WTC11 (cell line): ENCODE measurements around the gene IL2RA. TPM values are rescaled to one million over a fixed set of nuclear protein-coding genes. Genes with fewer than 3 reads are reported as not detected.

ENCODE experiments used
- ATAC-seq: fragments of 200-7000 bp; cut with Tn5 transposase; 2 replicates; pipeline ENCODE4 v1.10.0; 2021; ENCODE audit warnings: mild to moderate bottlenecking, moderate library complexity
- CTCF ChIA-PET: fragments of 300-600 bp; sonication (Branson Sonifier 250); formaldehyde crosslinking; loops from one replicate; lab custom pipeline; 2021; ENCODE audit warnings: antibody characterized with exemption; lab: Charles Lee
- POLR2A ChIA-PET: fragments of 350-600 bp; sonication (Branson Sonifier 250); formaldehyde crosslinking; loops from one replicate; lab custom pipeline; 2021; ENCODE audit warnings: antibody characterized with exemption; lab: Charles Lee
- DNase-seq: peaks from one replicate; pipeline ENCODE4 v3.0.0; 2021; ENCODE audit warnings: low spot score
- H3K27ac Mint-ChIP-seq: 2 replicates; pipeline ENCODE4 v1.8.0; 2021; ENCODE audit warnings: mixed read lengths
- H3K27me3 Mint-ChIP-seq: 2 replicates; pipeline ENCODE4 v1.8.0; 2021; ENCODE audit warnings: low read depth, mild to moderate bottlenecking, moderate library complexity, mixed read lengths
- H3K36me3 Mint-ChIP-seq: 2 replicates; pipeline ENCODE4 v1.8.0; 2021; ENCODE audit warnings: mixed read lengths
- H3K4me1 Mint-ChIP-seq: 2 replicates; pipeline ENCODE4 v1.8.0; 2022; ENCODE audit warnings: mixed read lengths
- H3K4me3 Mint-ChIP-seq: 2 replicates; pipeline ENCODE4 v1.8.0; 2021; ENCODE audit warnings: mild to moderate bottlenecking, moderate library complexity, mixed read lengths
- H3K9me3 Mint-ChIP-seq: 2 replicates; pipeline ENCODE4 v1.8.0; 2021; ENCODE audit warnings: mixed read lengths
- ETV6 ChIP-seq: sonication (generic); formaldehyde crosslinking; IDR thresholded peaks from 2 replicates; pipeline ENCODE4 v1.8.1; 2022; ENCODE audit warnings: mild to moderate bottlenecking, missing genetic modification reagents
- HMGA2 ChIP-seq: fragments of 250-450 bp; sonication (Bioruptor Pico); IDR thresholded peaks from 2 replicates; pipeline ENCODE4 v1.4.0; 2021; ENCODE audit warnings: mild to moderate bottlenecking, moderate library complexity
- NFE2L1 ChIP-seq: sonication (generic); formaldehyde crosslinking; IDR thresholded peaks from 2 replicates; pipeline ENCODE4 v1.8.1; 2023; ENCODE audit warnings: missing genetic modification reagents
- NR1H2 ChIP-seq: sonication (generic); formaldehyde crosslinking; IDR thresholded peaks from 2 replicates; pipeline ENCODE4 v1.9.0; 2021; ENCODE audit warnings: mild to moderate bottlenecking, moderate library complexity, missing genetic modification reagents
- OVOL2 ChIP-seq: fragments of 250-450 bp; sonication (Bioruptor Pico); IDR thresholded peaks from 2 replicates; pipeline ENCODE4 v1.9.0; 2021; ENCODE audit warnings: mild to moderate bottlenecking, borderline replicate concordance
- SOX15 ChIP-seq: fragments of 250-450 bp; sonication (Bioruptor Pico); IDR thresholded peaks from 2 replicates; pipeline ENCODE4 v1.9.0; 2021; ENCODE audit warnings: mild to moderate bottlenecking
- TEAD4 ChIP-seq: sonication (generic); formaldehyde crosslinking; IDR thresholded peaks from 2 replicates; pipeline ENCODE4 v1.8.0; 2022; ENCODE audit warnings: mild to moderate bottlenecking, missing genetic modification reagents
- ZNF263 ChIP-seq: sonication (generic); formaldehyde crosslinking; IDR thresholded peaks from 2 replicates; pipeline ENCODE4 v1.8.1; 2022; ENCODE audit warnings: low read depth, mild to moderate bottlenecking, moderate library complexity, missing genetic modification reagents
- total RNA-seq: library from RNA; stranded (reverse); gene quantifications from 3 replicates; pipeline ENCODE4 v1.2.3, GENCODE V29; 2021
- TF ChIP-seq, protein P1 (sequence below): sonication (generic); formaldehyde crosslinking; IDR thresholded peaks from 2 replicates; pipeline ENCODE4 v1.8.0; 2022; ENCODE audit warnings: mild to moderate bottlenecking, missing genetic modification reagents
- TF ChIP-seq, protein P2 (sequence below): sonication (generic); formaldehyde crosslinking; IDR thresholded peaks from 2 replicates; pipeline ENCODE4 v1.8.0; 2023; ENCODE audit warnings: missing genetic modification reagents
- TF ChIP-seq, protein P3 (sequence below): sonication (generic); formaldehyde crosslinking; IDR thresholded peaks from 2 replicates; pipeline ENCODE4 v1.8.0; 2022; ENCODE audit warnings: mild to moderate bottlenecking, missing genetic modification reagents
- TF ChIP-seq, protein P4 (sequence below): sonication (generic); formaldehyde crosslinking; IDR thresholded peaks from 2 replicates; pipeline ENCODE4 v1.8.1; 2023; ENCODE audit warnings: mild to moderate bottlenecking, missing genetic modification reagents
- TF ChIP-seq, protein P5 (sequence below): sonication (generic); formaldehyde crosslinking; IDR thresholded peaks from 2 replicates; pipeline ENCODE4 v1.8.1; 2023; ENCODE audit warnings: mild to moderate bottlenecking, missing genetic modification reagents
- TF ChIP-seq, protein P6 (sequence below): fragments of 250-450 bp; sonication (Bioruptor Pico); IDR thresholded peaks from 2 replicates; pipeline ENCODE4 v2.1.2; 2022; ENCODE audit warnings: mild to moderate bottlenecking, moderate library complexity

IL2RA gene
- total RNA-seq, 1 experiment from 2014 or later, result 0.31 TPM

DNA sequence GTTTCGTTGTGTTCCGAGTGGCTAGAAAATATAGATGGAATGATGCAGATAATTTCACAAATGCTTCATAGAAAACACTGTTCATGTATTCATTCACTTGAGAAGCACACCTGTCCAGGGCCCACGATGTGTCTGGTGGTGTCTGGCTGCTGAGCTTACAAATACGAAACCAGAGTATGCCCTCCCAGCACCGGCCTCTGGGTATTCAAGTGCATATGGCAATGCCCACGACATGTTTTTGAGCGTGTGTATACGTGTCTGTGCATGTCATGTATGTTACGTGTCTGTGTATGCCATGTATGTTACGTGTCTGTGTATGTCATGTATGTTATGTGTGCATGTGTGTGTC lies 37.9 kb downstream of the IL2RA start (continued):
- TF ChIP-seq, protein P1, sequence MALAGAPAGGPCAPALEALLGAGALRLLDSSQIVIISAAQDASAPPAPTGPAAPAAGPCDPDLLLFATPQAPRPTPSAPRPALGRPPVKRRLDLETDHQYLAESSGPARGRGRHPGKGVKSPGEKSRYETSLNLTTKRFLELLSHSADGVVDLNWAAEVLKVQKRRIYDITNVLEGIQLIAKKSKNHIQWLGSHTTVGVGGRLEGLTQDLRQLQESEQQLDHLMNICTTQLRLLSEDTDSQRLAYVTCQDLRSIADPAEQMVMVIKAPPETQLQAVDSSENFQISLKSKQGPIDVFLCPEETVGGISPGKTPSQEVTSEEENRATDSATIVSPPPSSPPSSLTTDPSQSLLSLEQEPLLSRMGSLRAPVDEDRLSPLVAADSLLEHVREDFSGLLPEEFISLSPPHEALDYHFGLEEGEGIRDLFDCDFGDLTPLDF (CRISPR knock-in tag), result no peak

DNA sequence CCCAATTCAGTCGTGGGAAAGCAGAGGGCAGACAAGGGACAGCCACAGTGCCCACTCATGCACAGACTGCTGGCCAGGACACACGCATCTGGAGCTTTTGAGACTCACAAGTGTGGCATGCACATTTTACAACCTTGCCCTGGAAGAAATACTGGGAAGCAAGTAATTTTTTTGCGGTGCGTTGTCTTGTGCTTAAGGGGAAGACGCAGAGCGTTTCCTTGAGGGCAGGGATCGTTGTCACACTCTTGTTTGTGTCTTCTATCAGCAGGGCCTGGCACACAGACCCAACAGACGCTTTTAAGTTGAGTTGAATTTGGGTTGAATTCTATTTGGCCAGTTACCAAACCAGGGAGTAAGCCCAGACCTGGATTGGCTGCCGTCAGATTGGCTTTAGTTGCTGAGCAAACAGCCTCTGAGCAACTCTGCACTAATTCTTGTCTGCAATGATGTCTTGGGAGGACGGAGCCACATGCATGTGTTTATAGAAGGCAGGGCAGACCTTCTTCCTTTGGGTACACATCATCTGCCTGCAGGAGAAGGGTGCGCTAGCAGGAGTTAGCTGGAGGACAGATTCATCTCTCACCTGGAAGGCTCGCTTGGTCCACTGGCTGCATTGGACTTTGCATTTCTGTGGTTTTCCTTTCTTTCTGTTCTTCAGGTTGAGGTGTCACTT lies 38.4 kb downstream of the IL2RA start:
- TF ChIP-seq ETV6 (CRISPR knock-in tag) (no peak), NFE2L1 (no peak), SOX15 (no peak), TEAD4 (CRISPR knock-in tag) (no peak), OVOL2 (CRISPR knock-in tag) (no peak), NR1H2 (no peak)
- TF ChIP-seq, protein P2, sequence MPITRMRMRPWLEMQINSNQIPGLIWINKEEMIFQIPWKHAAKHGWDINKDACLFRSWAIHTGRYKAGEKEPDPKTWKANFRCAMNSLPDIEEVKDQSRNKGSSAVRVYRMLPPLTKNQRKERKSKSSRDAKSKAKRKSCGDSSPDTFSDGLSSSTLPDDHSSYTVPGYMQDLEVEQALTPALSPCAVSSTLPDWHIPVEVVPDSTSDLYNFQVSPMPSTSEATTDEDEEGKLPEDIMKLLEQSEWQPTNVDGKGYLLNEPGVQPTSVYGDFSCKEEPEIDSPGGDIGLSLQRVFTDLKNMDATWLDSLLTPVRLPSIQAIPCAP (CRISPR knock-in tag), result no peak
- TF ChIP-seq, protein P3, sequence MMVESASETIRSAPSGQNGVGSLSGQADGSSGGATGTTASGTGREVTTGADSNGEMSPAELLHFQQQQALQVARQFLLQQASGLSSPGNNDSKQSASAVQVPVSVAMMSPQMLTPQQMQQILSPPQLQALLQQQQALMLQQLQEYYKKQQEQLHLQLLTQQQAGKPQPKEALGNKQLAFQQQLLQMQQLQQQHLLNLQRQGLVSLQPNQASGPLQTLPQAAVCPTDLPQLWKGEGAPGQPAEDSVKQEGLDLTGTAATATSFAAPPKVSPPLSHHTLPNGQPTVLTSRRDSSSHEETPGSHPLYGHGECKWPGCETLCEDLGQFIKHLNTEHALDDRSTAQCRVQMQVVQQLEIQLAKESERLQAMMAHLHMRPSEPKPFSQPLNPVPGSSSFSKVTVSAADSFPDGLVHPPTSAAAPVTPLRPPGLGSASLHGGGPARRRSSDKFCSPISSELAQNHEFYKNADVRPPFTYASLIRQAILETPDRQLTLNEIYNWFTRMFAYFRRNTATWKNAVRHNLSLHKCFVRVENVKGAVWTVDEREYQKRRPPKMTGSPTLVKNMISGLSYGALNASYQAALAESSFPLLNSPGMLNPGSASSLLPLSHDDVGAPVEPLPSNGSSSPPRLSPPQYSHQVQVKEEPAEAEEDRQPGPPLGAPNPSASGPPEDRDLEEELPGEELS (CRISPR knock-in tag), result no peak
- TF ChIP-seq, protein P4, sequence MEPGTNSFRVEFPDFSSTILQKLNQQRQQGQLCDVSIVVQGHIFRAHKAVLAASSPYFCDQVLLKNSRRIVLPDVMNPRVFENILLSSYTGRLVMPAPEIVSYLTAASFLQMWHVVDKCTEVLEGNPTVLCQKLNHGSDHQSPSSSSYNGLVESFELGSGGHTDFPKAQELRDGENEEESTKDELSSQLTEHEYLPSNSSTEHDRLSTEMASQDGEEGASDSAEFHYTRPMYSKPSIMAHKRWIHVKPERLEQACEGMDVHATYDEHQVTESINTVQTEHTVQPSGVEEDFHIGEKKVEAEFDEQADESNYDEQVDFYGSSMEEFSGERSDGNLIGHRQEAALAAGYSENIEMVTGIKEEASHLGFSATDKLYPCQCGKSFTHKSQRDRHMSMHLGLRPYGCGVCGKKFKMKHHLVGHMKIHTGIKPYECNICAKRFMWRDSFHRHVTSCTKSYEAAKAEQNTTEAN, result no peak
- TF ChIP-seq, protein P5, sequence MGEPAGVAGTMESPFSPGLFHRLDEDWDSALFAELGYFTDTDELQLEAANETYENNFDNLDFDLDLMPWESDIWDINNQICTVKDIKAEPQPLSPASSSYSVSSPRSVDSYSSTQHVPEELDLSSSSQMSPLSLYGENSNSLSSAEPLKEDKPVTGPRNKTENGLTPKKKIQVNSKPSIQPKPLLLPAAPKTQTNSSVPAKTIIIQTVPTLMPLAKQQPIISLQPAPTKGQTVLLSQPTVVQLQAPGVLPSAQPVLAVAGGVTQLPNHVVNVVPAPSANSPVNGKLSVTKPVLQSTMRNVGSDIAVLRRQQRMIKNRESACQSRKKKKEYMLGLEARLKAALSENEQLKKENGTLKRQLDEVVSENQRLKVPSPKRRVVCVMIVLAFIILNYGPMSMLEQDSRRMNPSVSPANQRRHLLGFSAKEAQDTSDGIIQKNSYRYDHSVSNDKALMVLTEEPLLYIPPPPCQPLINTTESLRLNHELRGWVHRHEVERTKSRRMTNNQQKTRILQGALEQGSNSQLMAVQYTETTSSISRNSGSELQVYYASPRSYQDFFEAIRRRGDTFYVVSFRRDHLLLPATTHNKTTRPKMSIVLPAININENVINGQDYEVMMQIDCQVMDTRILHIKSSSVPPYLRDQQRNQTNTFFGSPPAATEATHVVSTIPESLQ, result no peak
- TF ChIP-seq, protein P6, sequence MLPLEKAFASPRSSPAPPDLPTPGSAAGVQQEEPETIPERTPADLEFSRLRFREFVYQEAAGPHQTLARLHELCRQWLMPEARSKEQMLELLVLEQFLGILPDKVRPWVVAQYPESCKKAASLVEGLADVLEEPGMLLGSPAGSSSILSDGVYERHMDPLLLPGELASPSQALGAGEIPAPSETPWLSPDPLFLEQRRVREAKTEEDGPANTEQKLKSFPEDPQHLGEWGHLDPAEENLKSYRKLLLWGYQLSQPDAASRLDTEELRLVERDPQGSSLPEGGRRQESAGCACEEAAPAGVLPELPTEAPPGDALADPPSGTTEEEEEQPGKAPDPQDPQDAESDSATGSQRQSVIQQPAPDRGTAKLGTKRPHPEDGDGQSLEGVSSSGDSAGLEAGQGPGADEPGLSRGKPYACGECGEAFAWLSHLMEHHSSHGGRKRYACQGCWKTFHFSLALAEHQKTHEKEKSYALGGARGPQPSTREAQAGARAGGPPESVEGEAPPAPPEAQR, result no peak
- TF ChIP-seq, all 79 proteins: peak for 0
- H3K27ac Mint-ChIP-seq, result no peak overlapping the region
- CTCF ChIA-PET, result no interaction called here

DNA sequence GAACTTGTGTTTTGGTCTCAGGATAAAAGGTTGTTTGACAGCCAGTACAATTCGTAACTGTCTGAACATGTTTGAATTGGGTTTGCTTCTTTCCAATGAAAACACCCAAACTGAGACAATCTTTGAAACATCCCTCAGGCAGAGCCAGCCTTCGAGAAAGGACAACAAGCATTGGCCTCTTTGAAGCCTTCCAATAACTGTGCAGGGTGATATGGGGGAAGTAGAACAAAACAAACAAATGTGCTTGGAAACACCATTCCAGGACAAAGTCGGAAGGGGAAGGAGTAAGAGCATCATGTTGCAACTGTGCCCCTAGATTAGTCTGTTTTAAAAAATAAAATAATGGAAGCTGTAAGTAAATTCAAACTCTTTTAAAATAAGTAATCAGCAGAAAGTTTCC lies 39.5 kb downstream of the IL2RA start:
- ATAC-seq, result no peak
- Mint-ChIP-seq H3K4me3 (no peak overlapping the region), H3K36me3 (no peaks in the 10 kb centered on the region), H3K27ac (no peak overlapping the region), H3K9me3 (peaks cover 8% of the 10 kb centered on the region), H3K4me1 (no peaks in the 10 kb centered on the region), H3K27me3 (no peaks in the 10 kb centered on the region; the same call in 1 of the 2 replicates)
- no peak for DNase-seq
- CTCF ChIA-PET, result interaction anchor here (0.6 kb wide), 1 partner anchor 545 kb away, joined by 3 read pairs; no protein-coding TSS in a partner anchor
- TF ChIP-seq ZNF263 (CRISPR knock-in tag) (no peak), HMGA2 (CRISPR knock-in tag) (no peak)
- TF ChIP-seq, all 79 proteins: peak for 0
- POLR2A ChIA-PET, result no interaction called here

More for the DNA sequence above, 38.4 kb downstream of the IL2RA start:
- POLR2A ChIA-PET, result no interaction called here
- Mint-ChIP-seq H3K9me3 (peaks cover 8% of the 10 kb centered on the region), H3K27me3 (no peaks in the 10 kb centered on the region; the same call in 1 of the 2 replicates), H3K36me3 (no peaks in the 10 kb centered on the region), H3K4me1 (no peaks in the 10 kb centered on the region), H3K4me3 (no peak overlapping the region)
- DNase-seq (no peak), ATAC-seq (no peak)
